HEK293 (cell line): ENCODE data around the gene FGF7.

Source experiments
- CTCF ChIP-seq: fragments of 450-650 bp; formaldehyde crosslinking; IDR thresholded peaks from 2 replicates; pipeline ENCODE4 v1.5.1; 2016; ENCODE audit warnings: missing biosample characterization, missing genetic modification characterization
- ZBTB7A ChIP-seq: fragments of 450-650 bp; formaldehyde crosslinking; IDR thresholded peaks from 2 replicates; pipeline ENCODE4 v1.5.1; 2016; ENCODE audit warnings: low read depth, missing biosample characterization, missing genetic modification characterization
- ZFP41 ChIP-seq: fragments of 450-650 bp; formaldehyde crosslinking; IDR thresholded peaks from 2 replicates; pipeline ENCODE4 v1.5.1; 2016; ENCODE audit warnings: missing biosample characterization, missing genetic modification characterization, borderline replicate concordance
- ZNF560 ChIP-seq: fragments of 450-650 bp; formaldehyde crosslinking; IDR thresholded peaks from 2 replicates; pipeline ENCODE4 v1.5.1; 2017; ENCODE audit warnings: missing biosample characterization, missing genetic modification characterization, borderline replicate concordance
- TF ChIP-seq, protein P1 (sequence below): fragments of 450-650 bp; formaldehyde crosslinking; IDR thresholded peaks from 2 replicates; pipeline ENCODE4 v1.5.1; 2016; ENCODE audit warnings: missing biosample characterization, missing genetic modification characterization, low read depth
- TF ChIP-seq, protein P2 (sequence below): fragments of 450-650 bp; formaldehyde crosslinking; IDR thresholded peaks from 2 replicates; pipeline ENCODE4 v1.5.1; 2016; ENCODE audit warnings: missing biosample characterization, missing genetic modification characterization, low read depth

- TF ChIP-seq ZNF560 (tag by site-specific recombination) (no peak), CTCF (no peak), ZBTB7A (tag by site-specific recombination) (no peak), ZFP41 (tag by site-specific recombination) (no peak)
- TF ChIP-seq, protein P1, sequence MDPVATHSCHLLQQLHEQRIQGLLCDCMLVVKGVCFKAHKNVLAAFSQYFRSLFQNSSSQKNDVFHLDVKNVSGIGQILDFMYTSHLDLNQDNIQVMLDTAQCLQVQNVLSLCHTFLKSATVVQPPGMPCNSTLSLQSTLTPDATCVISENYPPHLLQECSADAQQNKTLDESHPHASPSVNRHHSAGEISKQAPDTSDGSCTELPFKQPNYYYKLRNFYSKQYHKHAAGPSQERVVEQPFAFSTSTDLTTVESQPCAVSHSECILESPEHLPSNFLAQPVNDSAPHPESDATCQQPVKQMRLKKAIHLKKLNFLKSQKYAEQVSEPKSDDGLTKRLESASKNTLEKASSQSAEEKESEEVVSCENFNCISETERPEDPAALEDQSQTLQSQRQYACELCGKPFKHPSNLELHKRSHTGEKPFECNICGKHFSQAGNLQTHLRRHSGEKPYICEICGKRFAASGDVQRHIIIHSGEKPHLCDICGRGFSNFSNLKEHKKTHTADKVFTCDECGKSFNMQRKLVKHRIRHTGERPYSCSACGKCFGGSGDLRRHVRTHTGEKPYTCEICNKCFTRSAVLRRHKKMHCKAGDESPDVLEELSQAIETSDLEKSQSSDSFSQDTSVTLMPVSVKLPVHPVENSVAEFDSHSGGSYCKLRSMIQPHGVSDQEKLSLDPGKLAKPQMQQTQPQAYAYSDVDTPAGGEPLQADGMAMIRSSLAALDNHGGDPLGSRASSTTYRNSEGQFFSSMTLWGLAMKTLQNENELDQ (tag by site-specific recombination) = no peak
- TF ChIP-seq, protein P2, sequence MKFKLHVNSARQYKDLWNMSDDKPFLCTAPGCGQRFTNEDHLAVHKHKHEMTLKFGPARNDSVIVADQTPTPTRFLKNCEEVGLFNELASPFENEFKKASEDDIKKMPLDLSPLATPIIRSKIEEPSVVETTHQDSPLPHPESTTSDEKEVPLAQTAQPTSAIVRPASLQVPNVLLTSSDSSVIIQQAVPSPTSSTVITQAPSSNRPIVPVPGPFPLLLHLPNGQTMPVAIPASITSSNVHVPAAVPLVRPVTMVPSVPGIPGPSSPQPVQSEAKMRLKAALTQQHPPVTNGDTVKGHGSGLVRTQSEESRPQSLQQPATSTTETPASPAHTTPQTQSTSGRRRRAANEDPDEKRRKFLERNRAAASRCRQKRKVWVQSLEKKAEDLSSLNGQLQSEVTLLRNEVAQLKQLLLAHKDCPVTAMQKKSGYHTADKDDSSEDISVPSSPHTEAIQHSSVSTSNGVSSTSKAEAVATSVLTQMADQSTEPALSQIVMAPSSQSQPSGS (tag by site-specific recombination) = no peak
Observed at GRCh38 chr15:49439678-49440395, 16.8 kb downstream of the FGF7 start.
